NCI-H2227 (cell line): Measurements from ENCODE around the gene PKNOX2.

ENCODE experiments used
- DNase-seq: peaks from one replicate; lab custom pipeline; 2025; ENCODE audit not compliant: unreplicated experiment; lab: John Stamatoyannopoulos, UW

PKNOX2 gene

GRCh38 chr11:125429807-125430678 is 265.5 kb downstream of the PKNOX2 start:
- DNase-seq: no peak

GRCh38 chr11:125431009-125431408 is 266.5 kb downstream of the PKNOX2 start:
- DNase-seq: no peak

- no peak for DNase-seq
Observed at GRCh38 chr11:125431481-125431880, 266.9 kb downstream of the PKNOX2 start.

GRCh38 chr11:125433454-125434121 is 269.0 kb downstream of the PKNOX2 start:
- peak; percentile 73 for DNase-seq

GRCh38 chr11:125435461-125436238 is 271.1 kb downstream of the PKNOX2 start:
- no peak for DNase-seq

GRCh38 chr11:125441648-125442410 is 277.3 kb downstream of the PKNOX2 start:
- no peak for DNase-seq

GRCh38 chr11:125442946-125443345 is 278.4 kb downstream of the PKNOX2 start:
- no peak for DNase-seq

- DNase-seq: peak; percentile 33
Observed at GRCh38 chr11:125443767-125444311, 279.3 kb downstream of the PKNOX2 start.

- no peak for DNase-seq
Observed at GRCh38 chr11:125445731-125446130, 281.2 kb downstream of the PKNOX2 start.

- DNase-seq: no peak
Observed at GRCh38 chr11:125446279-125446678, 281.7 kb downstream of the PKNOX2 start.

- no peak for DNase-seq
Observed at GRCh38 chr11:125447721-125448120, 283.2 kb downstream of the PKNOX2 start.

- DNase-seq: no peak
Observed at GRCh38 chr11:125448136-125448535, 283.6 kb downstream of the PKNOX2 start.

- DNase-seq: no peak
Observed at GRCh38 chr11:125449565-125449964, 285.0 kb downstream of the PKNOX2 start.

GRCh38 chr11:125451400-125452124 is 287.0 kb downstream of the PKNOX2 start:
- peak; percentile 81 for DNase-seq

- no peak for DNase-seq
Observed at GRCh38 chr11:125452125-125452470, 287.5 kb downstream of the PKNOX2 start.

GRCh38 chr11:125454047-125454446 is 289.5 kb downstream of the PKNOX2 start:
- DNase-seq: no peak

GRCh38 chr11:125455851-125456250 is 291.3 kb downstream of the PKNOX2 start:
- DNase-seq: no peak

- DNase-seq: peak; percentile 19
Observed at GRCh38 chr11:125457814-125458343, 293.3 kb downstream of the PKNOX2 start.

- DNase-seq: no peak
Observed at GRCh38 chr11:125460275-125460674, 295.7 kb downstream of the PKNOX2 start.
